ENCODE data around the gene MPZL2. TPM values are rescaled to one million over a fixed set of nuclear protein-coding genes. Genes with fewer than 3 reads are reported as not detected.

MPZL2 gene
- total RNA-seq, 1 experiment from 2014 or later, result 69.9 TPM

DNA sequence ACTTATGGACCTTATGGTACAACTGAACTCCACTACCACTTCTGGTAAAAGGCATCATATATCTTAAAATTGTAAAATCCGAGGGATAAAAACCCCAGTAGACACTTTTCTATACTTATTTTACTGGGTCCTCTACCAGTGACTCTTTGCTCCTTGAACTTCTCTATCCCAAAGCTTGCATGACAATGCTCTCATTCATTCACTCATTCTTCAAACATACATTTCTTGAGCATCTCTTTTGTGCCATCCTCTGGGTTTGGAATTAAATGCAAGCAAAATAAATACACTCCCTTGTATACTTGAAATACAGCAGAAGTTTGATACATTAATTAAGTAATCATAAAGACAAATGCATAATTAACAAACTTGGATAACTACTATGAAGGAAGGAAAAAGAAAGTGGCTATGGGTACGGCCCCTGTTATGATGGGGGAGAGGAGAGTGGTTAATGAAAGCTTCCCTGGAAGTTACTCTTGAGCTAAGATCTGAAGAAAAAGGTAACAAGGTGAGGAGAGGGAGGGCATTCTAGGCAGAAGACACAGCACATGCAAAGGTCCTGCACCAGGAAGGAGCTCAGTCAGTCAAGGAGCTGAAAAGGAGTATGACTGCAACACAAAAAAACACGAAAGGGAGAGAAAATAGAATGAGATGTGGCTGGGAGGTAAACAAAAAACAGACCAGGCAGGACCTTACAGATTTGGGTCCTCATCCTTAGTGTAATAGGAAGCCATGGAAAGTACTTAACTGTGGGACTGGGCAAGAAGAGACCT, 19.9 kb downstream of the MPZL2 start:
- no peaks in the 10 kb centered on the region for H3K27me3 ChIP-seq (replicated peaks; ENCODE audit: control insufficient read depth, insufficient read depth, low read length)
- ChIA-PET POLR2A (no interaction called here), CTCF (interaction anchor here (3.8 kb wide), 1 partner anchor 46 kb away, joined by 21 read pairs; no protein-coding TSS in a partner anchor)
- DNase-seq, result no peak
- H3K36me3 Mint-ChIP-seq (ENCODE audit: insufficient read depth, unreplicated experiment), result peaks cover 12% of the 10 kb centered on the region
- no peaks in the 10 kb centered on the region for H3K27me3 Mint-ChIP-seq (ENCODE audit: insufficient read depth, unreplicated experiment)
- H3K9me3 Mint-ChIP-seq (ENCODE audit: unreplicated experiment), result no peaks in the 10 kb centered on the region
- H3K36me3 ChIP-seq (ENCODE audit: control insufficient read depth, insufficient read depth, low read length), result no peaks in the 10 kb centered on the region
- TF ChIP-seq, protein P1, sequence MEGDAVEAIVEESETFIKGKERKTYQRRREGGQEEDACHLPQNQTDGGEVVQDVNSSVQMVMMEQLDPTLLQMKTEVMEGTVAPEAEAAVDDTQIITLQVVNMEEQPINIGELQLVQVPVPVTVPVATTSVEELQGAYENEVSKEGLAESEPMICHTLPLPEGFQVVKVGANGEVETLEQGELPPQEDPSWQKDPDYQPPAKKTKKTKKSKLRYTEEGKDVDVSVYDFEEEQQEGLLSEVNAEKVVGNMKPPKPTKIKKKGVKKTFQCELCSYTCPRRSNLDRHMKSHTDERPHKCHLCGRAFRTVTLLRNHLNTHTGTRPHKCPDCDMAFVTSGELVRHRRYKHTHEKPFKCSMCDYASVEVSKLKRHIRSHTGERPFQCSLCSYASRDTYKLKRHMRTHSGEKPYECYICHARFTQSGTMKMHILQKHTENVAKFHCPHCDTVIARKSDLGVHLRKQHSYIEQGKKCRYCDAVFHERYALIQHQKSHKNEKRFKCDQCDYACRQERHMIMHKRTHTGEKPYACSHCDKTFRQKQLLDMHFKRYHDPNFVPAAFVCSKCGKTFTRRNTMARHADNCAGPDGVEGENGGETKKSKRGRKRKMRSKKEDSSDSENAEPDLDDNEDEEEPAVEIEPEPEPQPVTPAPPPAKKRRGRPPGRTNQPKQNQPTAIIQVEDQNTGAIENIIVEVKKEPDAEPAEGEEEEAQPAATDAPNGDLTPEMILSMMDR (IDR thresholded peaks at IDR 0.05; ENCODE audit: insufficient read depth in 1 of 2, low read depth in 1 of 2, low read length in 1 of 2, severe bottlenecking in 1 of 2, unreplicated experiment in 1 of 2), result no peak
- peaks cover 66% of the 10 kb centered on the region for H3K4me1 Mint-ChIP-seq (ENCODE audit: low read depth, unreplicated experiment)
- no peak overlapping the region for H3K4me3 Mint-ChIP-seq (ENCODE audit: unreplicated experiment)
- H3K4me1 ChIP-seq, result peaks cover 44% of the 10 kb centered on the region
- no TSS peak for BruUV-seq (replicated peaks)
- H3K27ac Mint-ChIP-seq (ENCODE audit: unreplicated experiment), result peak overlapping the region; percentile 6
- no peaks in the 10 kb centered on the region for H3K9me3 ChIP-seq
- intact Hi-C loops (cut with micrococcal nuclease; ENCODE audit: unreplicated experiment), result no loop called here
- no peak overlapping the region for H3K4me3 ChIP-seq (ENCODE audit: low read depth, low read length)

DNA sequence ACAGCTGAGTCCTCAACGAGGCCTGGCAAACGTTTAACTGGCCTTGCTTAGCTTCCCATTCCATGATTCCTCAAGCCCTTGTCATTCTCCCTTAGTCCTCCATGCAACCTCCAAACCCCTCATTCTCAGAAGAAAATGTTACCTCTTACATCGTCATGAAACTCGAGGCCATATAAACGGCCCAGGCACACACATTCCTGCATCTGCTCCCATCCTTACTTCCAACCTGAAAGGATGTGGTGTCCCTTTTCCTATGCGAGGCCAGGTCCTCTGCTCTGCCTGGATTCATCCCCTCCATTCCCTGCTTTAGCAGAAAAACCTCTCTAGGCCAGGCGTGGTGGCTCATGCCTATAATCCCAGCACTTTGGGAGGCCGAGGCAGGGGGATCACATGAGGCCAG, 20.9 kb downstream of the MPZL2 start:
- CTCF ChIA-PET, result interaction anchor here (0.9 to 3.8 kb wide), 4 partner anchors 9 to 45 kb away, joined by 3 to 21 read pairs (median 8); partner anchors contain the start of gene MPZL3
- POLR2A ChIA-PET, result no interaction called here
- intact Hi-C loops (cut with micrococcal nuclease; ENCODE audit: unreplicated experiment), result no loop called here
- Histone ChIP-seq H3K4me3 (ENCODE audit: low read depth, low read length) (no peak overlapping the region), H3K4me1 (peaks cover 54% of the 10 kb centered on the region), H3K27me3 (replicated peaks; ENCODE audit: control insufficient read depth, insufficient read depth, low read length) (no peaks in the 10 kb centered on the region), H3K36me3 (ENCODE audit: control insufficient read depth, insufficient read depth, low read length) (no peaks in the 10 kb centered on the region; the same call in 1 of the 2 replicates), H3K9me3 (no peaks in the 10 kb centered on the region)
- TF ChIP-seq, protein P1 (IDR thresholded peaks at IDR 0.05; ENCODE audit: insufficient read depth in 1 of 2, low read depth in 1 of 2, low read length in 1 of 2, severe bottlenecking in 1 of 2, unreplicated experiment in 1 of 2), result no peak
- H3K9me3 Mint-ChIP-seq (ENCODE audit: unreplicated experiment), result no peaks in the 10 kb centered on the region
- no peaks in the 10 kb centered on the region for H3K27me3 Mint-ChIP-seq (ENCODE audit: insufficient read depth, unreplicated experiment)
- no peak for DNase-seq
- H3K36me3 Mint-ChIP-seq (ENCODE audit: insufficient read depth, unreplicated experiment), result peaks cover 12% of the 10 kb centered on the region
- no TSS peak for BruUV-seq (replicated peaks)
- peaks cover 74% of the 10 kb centered on the region for H3K4me1 Mint-ChIP-seq (ENCODE audit: low read depth, unreplicated experiment)
- peak overlapping the region; percentile 82 for H3K27ac Mint-ChIP-seq (ENCODE audit: unreplicated experiment)
- no peak overlapping the region for H3K4me3 Mint-ChIP-seq (ENCODE audit: unreplicated experiment)

DNA sequence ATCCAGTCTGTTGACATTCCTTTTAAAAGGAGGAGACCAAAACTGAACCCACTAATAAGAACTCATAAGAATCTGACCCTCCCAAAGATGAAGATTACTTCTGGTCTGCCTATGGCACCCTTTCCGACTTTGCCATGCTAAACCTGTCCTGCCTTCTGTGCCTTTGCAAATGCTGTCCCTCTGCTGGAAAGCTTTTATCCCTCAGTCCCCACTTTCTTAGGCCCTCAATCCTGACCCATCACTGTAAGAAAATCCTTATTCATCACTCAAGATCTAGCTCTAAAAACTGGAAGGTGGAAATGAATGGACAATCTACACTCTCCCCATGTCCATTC, 22.4 kb downstream of the MPZL2 start:
- no TSS peak for BruUV-seq (replicated peaks)
- Mint-ChIP-seq H3K36me3 (ENCODE audit: insufficient read depth, unreplicated experiment) (peaks cover 12% of the 10 kb centered on the region), H3K4me3 (ENCODE audit: unreplicated experiment) (peak overlapping the region; percentile 42), H3K4me1 (ENCODE audit: low read depth, unreplicated experiment) (peaks cover 62% of the 10 kb centered on the region), H3K9me3 (ENCODE audit: unreplicated experiment) (no peaks in the 10 kb centered on the region), H3K27ac (ENCODE audit: unreplicated experiment) (peak overlapping the region; percentile 82), H3K27me3 (ENCODE audit: insufficient read depth, unreplicated experiment) (no peaks in the 10 kb centered on the region)
- TF ChIP-seq, protein P1 (IDR thresholded peaks at IDR 0.05; ENCODE audit: insufficient read depth in 1 of 2, low read depth in 1 of 2, low read length in 1 of 2, severe bottlenecking in 1 of 2, unreplicated experiment in 1 of 2), result peak in 1 of 2 experiments; percentile 4
- no peak for DNase-seq
- H3K9me3 ChIP-seq, result no peaks in the 10 kb centered on the region
- no peaks in the 10 kb centered on the region; the same call in 1 of the 2 replicates for H3K36me3 ChIP-seq (ENCODE audit: control insufficient read depth, insufficient read depth, low read length)
- no peak overlapping the region for H3K4me3 ChIP-seq (ENCODE audit: low read depth, low read length)
- intact Hi-C loops (cut with micrococcal nuclease; ENCODE audit: unreplicated experiment), result loop anchor here (1.0 kb wide), 4 partner anchors 11 to 43 kb away; partner anchors contain the start of genes MPZL2 and MPZL3
- H3K4me1 ChIP-seq, result peaks cover 63% of the 10 kb centered on the region
- CTCF ChIA-PET, result interaction anchor here (0.6 to 3.8 kb wide), 7 partner anchors 10 to 54 kb away, joined by 3 to 21 read pairs (median 8); partner anchors contain the start of genes MPZL2 and MPZL3
- POLR2A ChIA-PET, result interaction anchor here (0.6 to 2.0 kb wide), 4 partner anchors 10 to 39 kb away, joined by 3 to 8 read pairs (median 4); partner anchors contain the start of genes MPZL2 and MPZL3
- H3K27me3 ChIP-seq (replicated peaks; ENCODE audit: control insufficient read depth, insufficient read depth, low read length), result no peaks in the 10 kb centered on the region
